ENCODE results near the gene MIER1.

MIER1 gene

DNA sequence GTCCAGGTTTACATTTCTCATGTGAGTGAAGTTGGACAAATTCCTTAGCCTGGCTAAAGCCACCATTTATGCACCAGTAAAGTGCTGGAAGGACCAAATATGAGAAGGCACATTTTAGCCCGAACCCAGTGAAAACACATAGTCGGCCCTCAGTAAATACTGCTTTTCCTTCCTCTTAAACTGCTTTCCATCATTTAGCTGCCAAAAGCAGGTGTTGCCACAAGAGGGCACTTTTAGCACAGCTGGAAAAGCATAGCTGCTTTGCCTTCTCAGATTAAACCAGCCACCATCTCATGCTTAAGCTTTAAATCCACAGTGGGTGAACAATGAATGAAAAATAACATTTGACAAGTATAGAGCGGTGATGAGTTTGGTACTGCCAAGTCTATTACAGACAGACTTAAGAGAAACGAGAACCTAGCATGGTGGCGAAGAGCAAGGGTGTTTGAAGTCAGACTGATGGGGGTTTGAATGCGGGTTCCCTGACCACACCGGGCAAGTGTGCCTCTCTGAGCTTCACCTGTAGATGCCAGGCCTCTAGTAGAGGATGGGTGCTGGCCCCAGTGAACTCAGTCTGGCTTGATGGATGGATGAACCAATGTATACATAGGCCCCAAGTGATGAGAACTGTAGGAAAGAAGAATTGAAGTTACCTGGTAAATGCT is 71.4 kb downstream of the MIER1 start:
- DNase-seq (ENCODE audit: low spot score), result peak; percentile 49
- no peaks in the 10 kb centered on the region for H3K27me3 Mint-ChIP-seq (ENCODE audit: low read depth)
- H3K4me1 Mint-ChIP-seq (ENCODE audit: low read depth), result peaks cover 12% of the 10 kb centered on the region
- H3K36me3 Mint-ChIP-seq (ENCODE audit: low read depth), result peaks cover 9% of the 10 kb centered on the region
- H3K4me3 Mint-ChIP-seq, result no peak overlapping the region
- no peaks in the 10 kb centered on the region for H3K9me3 Mint-ChIP-seq
- H3K27ac Mint-ChIP-seq, result no peak overlapping the region

- no peak for DNase-seq (ENCODE audit: low spot score)
- Mint-ChIP-seq H3K27ac (peak overlapping the region; percentile 51), H3K9me3 (no peaks in the 10 kb centered on the region), H3K4me3 (no peak overlapping the region), H3K4me1 (ENCODE audit: low read depth) (peaks cover 16% of the 10 kb centered on the region), H3K36me3 (ENCODE audit: low read depth) (peaks cover 22% of the 10 kb centered on the region), H3K27me3 (ENCODE audit: low read depth) (no peaks in the 10 kb centered on the region)
Measured at GRCh38 chr1:66998972-66999371, 74.2 kb downstream of the MIER1 start.

DNA sequence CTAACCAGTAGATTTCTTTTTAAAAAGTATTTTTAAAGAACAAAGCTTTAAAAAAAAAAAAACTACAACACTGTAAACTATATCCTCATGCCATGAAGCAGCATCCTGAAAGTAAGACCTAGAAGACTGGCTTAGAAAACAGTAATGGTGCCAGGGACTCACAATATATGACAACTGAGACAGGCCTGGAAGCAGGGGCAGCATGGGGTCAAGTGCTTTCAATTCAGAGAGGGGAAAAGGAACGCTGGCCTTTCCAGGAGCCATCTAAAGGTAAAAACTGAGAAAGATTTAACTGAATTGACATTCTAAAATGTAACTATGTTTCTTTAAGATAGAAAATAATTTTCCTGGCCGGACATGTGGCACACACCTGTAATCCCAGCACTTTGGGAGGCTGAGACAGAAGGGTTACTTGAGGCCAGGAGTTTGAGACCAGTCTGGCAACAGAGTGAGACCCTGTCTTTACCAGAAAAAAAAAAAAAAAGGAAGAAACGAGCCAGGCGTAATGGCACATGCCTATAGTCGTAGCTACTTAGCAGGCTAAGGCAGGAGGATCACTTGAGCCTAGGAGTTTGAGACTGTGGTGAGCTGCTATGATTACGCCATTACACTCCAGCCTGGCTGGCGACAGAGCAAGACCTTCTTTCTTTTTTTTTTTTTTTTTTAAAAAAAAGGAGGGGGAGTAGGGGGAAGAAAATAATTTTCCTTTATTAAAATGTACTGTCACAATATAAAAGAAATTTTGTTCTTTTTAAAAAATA is 75.0 kb downstream of the MIER1 start:
- Mint-ChIP-seq H3K4me3 (no peak overlapping the region), H3K27ac (no peak overlapping the region), H3K27me3 (ENCODE audit: low read depth) (no peaks in the 10 kb centered on the region), H3K36me3 (ENCODE audit: low read depth) (peaks cover 22% of the 10 kb centered on the region), H3K9me3 (no peaks in the 10 kb centered on the region), H3K4me1 (ENCODE audit: low read depth) (peaks cover 16% of the 10 kb centered on the region)
- no peak for DNase-seq (ENCODE audit: low spot score)

DNA sequence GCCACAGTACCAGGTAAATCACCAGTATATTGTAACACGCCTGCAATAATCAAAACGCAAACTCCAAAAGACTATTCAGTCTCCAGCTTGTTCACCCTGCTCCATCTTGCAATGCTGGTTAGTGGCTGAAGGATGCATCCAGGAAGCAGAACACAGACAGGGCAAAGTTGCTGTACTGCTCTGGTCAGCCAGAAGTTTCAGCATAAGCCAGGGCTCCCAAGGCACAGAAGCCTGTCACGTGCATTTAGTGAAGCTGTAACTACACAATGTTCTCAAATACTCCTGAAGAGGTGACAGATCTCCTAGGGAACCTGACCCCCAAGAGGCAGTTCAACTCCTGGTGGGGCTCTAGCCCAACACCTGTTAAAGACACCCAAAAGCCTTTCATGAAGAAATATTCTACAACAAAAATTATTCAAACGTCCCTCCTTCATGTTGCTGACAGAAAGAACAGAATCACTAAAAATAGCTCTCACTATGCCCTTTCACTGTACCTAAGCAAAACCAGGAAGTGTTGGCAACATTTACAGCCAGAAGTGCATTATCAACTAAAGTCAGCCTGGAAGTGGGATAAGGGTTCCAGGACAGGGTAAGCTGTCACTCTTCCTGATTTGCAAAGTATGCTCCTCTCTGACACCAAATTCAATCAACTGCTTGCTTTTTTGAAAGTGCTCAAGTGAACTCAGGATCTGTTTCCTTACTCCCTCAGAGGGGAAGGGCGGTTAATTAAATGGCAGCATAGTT is 77.1 kb downstream of the MIER1 start:
- no peaks in the 10 kb centered on the region for H3K27me3 Mint-ChIP-seq (ENCODE audit: low read depth)
- no peak overlapping the region for H3K4me3 Mint-ChIP-seq
- peaks cover 19% of the 10 kb centered on the region for H3K36me3 Mint-ChIP-seq (ENCODE audit: low read depth)
- peaks cover 12% of the 10 kb centered on the region for H3K4me1 Mint-ChIP-seq (ENCODE audit: low read depth)
- H3K9me3 Mint-ChIP-seq, result no peaks in the 10 kb centered on the region
- no peak for DNase-seq (ENCODE audit: low spot score)
- H3K27ac Mint-ChIP-seq, result no peak overlapping the region

GRCh38 chr1:67004176-67004575 is 79.4 kb downstream of the MIER1 start:
- Mint-ChIP-seq H3K9me3 (no peaks in the 10 kb centered on the region), H3K4me1 (ENCODE audit: low read depth) (peaks cover 6% of the 10 kb centered on the region), H3K36me3 (ENCODE audit: low read depth) (peaks cover 32% of the 10 kb centered on the region), H3K27me3 (ENCODE audit: low read depth) (no peaks in the 10 kb centered on the region), H3K4me3 (no peak overlapping the region), H3K27ac (no peak overlapping the region)
- DNase-seq (ENCODE audit: low spot score), result no peak

DNA sequence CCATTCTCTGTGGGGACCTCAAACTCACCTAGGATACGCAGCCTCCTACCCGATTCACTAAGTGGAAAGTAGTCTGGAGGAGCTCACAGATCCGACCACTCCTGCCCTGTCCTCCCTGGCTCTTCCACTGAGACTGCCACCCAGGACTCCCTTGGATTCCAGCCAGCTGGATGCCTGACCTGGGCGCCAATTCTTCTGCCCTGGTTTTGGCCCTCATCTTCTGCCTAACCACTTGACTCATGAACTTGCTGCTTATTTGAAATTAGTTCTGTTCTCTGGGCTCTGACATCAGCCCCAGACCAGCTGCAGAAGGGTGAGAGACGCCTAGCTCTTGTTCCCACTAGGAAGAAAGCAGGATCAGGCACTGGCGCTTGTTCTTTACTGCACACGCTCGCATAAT is 80.3 kb downstream of the MIER1 start:
- Mint-ChIP-seq H3K27ac (no peak overlapping the region), H3K27me3 (ENCODE audit: low read depth) (no peaks in the 10 kb centered on the region), H3K9me3 (no peaks in the 10 kb centered on the region), H3K4me1 (ENCODE audit: low read depth) (peaks cover 4% of the 10 kb centered on the region), H3K4me3 (no peak overlapping the region), H3K36me3 (ENCODE audit: low read depth) (peaks cover 41% of the 10 kb centered on the region)
- DNase-seq (ENCODE audit: low spot score), result no peak

- H3K27me3 Mint-ChIP-seq (ENCODE audit: low read depth), result no peaks in the 10 kb centered on the region
- no peak overlapping the region for H3K4me3 Mint-ChIP-seq
- peaks cover 4% of the 10 kb centered on the region for H3K4me1 Mint-ChIP-seq (ENCODE audit: low read depth)
- no peak for DNase-seq (ENCODE audit: low spot score)
- H3K9me3 Mint-ChIP-seq, result no peaks in the 10 kb centered on the region
- no peak overlapping the region for H3K27ac Mint-ChIP-seq
- H3K36me3 Mint-ChIP-seq (ENCODE audit: low read depth), result peaks cover 44% of the 10 kb centered on the region
Measured at GRCh38 chr1:67009792-67010191, 85.0 kb downstream of the MIER1 start.

DNA sequence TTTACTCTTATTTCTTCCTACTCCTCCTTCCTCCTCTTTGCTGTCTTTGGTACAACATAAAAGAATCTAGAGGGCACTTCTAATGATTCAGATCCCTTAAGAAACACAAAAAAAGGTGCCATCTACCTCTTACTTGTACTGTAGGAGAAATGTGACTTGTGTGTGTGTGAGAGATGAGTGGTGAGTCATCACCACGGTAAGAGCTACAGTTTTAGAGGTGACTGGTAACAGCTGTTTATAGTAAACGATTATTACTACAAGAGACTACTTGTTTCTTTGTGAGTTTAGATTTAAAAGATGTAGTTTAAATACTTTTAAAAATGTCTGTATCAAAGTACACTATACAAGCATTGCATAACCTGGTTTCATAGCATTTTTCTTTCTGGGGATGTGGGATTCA is 88.8 kb downstream of the MIER1 start:
- H3K9me3 Mint-ChIP-seq, result no peaks in the 10 kb centered on the region
- no peak overlapping the region for H3K4me3 Mint-ChIP-seq
- H3K27me3 Mint-ChIP-seq (ENCODE audit: low read depth), result no peaks in the 10 kb centered on the region
- no peak overlapping the region for H3K27ac Mint-ChIP-seq
- DNase-seq (ENCODE audit: low spot score), result no peak
- peaks cover 35% of the 10 kb centered on the region for H3K36me3 Mint-ChIP-seq (ENCODE audit: low read depth)
- H3K4me1 Mint-ChIP-seq (ENCODE audit: low read depth), result peaks cover 4% of the 10 kb centered on the region

DNA sequence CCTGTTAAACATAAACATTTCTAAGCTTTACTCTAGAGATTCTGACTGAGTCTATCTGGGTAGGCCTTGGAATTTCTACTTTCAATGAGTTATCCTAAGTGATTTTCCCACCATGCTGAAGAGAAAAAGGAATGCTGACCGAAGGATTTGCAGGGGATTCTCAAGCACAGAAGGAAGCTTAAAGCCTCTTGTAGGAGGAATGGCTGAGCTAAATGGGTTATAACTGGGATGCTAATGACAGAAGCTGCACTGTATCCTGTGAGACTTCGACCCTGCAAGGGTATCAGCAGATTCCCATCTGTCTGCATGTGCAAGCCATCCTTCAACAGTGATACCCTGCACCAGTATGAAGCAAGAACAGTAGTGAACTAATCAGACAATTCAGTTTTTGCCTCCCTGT is 93.8 kb downstream of the MIER1 start:
- peaks cover 32% of the 10 kb centered on the region for H3K36me3 Mint-ChIP-seq (ENCODE audit: low read depth)
- no peaks in the 10 kb centered on the region for H3K27me3 Mint-ChIP-seq (ENCODE audit: low read depth)
- no peak overlapping the region for H3K27ac Mint-ChIP-seq
- no peaks in the 10 kb centered on the region for H3K4me1 Mint-ChIP-seq (ENCODE audit: low read depth)
- no peaks in the 10 kb centered on the region for H3K9me3 Mint-ChIP-seq
- H3K4me3 Mint-ChIP-seq, result no peak overlapping the region
- DNase-seq (ENCODE audit: low spot score), result no peak

DNA sequence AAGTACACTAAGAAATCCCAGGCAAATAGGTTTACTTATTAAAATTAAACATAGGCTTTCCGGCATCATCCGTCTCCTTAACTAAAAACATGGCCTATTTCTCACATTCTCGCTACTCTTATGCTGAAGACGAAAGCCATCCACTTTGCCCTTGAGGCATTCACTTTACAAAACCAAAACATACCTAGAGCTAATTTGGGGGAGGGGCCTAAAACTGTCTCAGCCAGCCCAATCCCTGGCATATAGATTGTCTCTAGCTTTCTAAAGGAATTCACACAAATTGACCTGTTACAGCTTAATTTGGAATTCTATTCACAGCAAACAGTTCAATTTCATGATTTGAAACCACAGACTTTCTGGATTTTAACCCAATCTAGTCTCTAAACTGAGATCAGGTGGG is 94.3 kb downstream of the MIER1 start:
- H3K27ac Mint-ChIP-seq, result no peak overlapping the region
- H3K27me3 Mint-ChIP-seq (ENCODE audit: low read depth), result no peaks in the 10 kb centered on the region
- H3K9me3 Mint-ChIP-seq, result no peaks in the 10 kb centered on the region
- H3K36me3 Mint-ChIP-seq (ENCODE audit: low read depth), result peaks cover 29% of the 10 kb centered on the region
- no peak overlapping the region for H3K4me3 Mint-ChIP-seq
- DNase-seq (ENCODE audit: low spot score), result no peak
- no peaks in the 10 kb centered on the region for H3K4me1 Mint-ChIP-seq (ENCODE audit: low read depth)

DNA sequence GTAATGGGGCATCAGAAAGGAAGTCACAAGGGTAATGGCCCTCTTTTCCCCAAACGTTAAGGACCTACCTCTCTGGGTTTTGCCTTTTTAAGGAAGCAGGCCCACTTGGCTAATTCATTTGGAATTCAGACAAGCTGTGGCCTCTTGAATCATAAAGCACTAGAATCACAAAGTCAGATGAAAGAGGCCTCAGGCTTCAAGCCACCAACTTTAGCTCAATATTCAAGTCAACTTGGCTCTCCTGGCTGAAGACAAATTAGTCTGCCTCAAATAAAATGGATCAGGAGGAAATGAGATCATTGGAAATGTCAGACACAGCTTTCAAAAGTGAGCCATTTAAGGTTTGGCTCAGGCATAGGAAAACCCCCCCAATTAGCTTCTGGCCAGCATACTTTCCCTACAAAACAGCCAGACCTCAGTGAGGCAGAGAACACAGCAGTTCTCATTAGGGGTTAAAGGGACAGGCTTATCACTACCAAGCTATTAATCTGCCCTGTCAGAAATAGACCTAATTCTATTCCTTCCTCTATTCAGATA is 94.9 kb downstream of the MIER1 start:
- DNase-seq (ENCODE audit: low spot score), result no peak
- Mint-ChIP-seq H3K27ac (no peak overlapping the region), H3K4me3 (no peak overlapping the region), H3K9me3 (no peaks in the 10 kb centered on the region), H3K27me3 (ENCODE audit: low read depth) (no peaks in the 10 kb centered on the region), H3K36me3 (ENCODE audit: low read depth) (peaks cover 28% of the 10 kb centered on the region), H3K4me1 (ENCODE audit: low read depth) (no peaks in the 10 kb centered on the region)

DNA sequence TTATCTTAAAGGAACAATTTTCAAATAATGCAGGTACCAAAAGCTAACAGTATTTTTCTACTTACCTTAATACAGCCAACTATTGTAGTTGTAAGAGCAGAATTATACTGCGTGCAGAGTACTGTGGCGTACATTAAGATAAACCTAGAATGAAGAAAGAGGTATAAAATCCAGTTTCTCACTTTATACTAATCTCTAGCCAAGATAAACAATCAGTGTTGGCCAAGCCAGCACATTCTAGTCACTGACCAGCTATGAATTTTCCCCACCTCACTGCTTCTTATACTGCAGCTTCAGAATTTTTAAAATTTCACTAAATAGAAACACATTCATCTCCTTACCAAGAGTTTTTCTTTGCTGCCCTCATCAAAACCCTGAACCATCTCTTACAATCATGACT is 95.5 kb downstream of the MIER1 start:
- Mint-ChIP-seq H3K36me3 (ENCODE audit: low read depth) (peaks cover 32% of the 10 kb centered on the region), H3K4me3 (no peak overlapping the region), H3K9me3 (no peaks in the 10 kb centered on the region), H3K27ac (no peak overlapping the region), H3K4me1 (ENCODE audit: low read depth) (no peaks in the 10 kb centered on the region), H3K27me3 (ENCODE audit: low read depth) (no peaks in the 10 kb centered on the region)
- no peak for DNase-seq (ENCODE audit: low spot score)

GRCh38 chr1:67020765-67021164 is 96.0 kb downstream of the MIER1 start:
- Mint-ChIP-seq H3K27ac (no peak overlapping the region), H3K4me1 (ENCODE audit: low read depth) (no peaks in the 10 kb centered on the region), H3K36me3 (ENCODE audit: low read depth) (peaks cover 34% of the 10 kb centered on the region), H3K4me3 (no peak overlapping the region), H3K27me3 (ENCODE audit: low read depth) (no peaks in the 10 kb centered on the region), H3K9me3 (no peaks in the 10 kb centered on the region)
- DNase-seq (ENCODE audit: low spot score), result no peak

DNA sequence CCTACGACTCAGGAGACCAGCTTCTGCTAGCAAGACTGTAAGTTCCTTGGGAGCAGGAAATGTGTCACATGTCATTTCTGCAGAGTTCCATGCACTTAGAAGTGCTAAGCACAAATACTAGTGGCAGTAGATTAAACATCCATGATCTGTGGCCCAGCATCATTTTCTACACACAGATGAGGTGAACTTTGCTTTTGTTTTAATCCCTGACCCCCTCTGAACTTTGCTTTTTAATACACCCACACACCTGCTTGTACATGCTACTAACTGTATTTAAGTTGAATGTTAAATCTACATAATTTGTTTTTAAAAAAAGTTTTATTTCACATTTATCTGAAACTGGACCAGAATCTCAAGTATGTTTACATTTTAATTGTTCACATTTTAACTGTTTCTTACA is 104.7 kb downstream of the MIER1 start:
- H3K36me3 Mint-ChIP-seq (ENCODE audit: low read depth), result peaks cover 30% of the 10 kb centered on the region
- no peak overlapping the region for H3K4me3 Mint-ChIP-seq
- no peaks in the 10 kb centered on the region for H3K9me3 Mint-ChIP-seq
- no peaks in the 10 kb centered on the region for H3K27me3 Mint-ChIP-seq (ENCODE audit: low read depth)
- H3K27ac Mint-ChIP-seq, result no peak overlapping the region
- DNase-seq (ENCODE audit: low spot score), result no peak
- H3K4me1 Mint-ChIP-seq (ENCODE audit: low read depth), result peaks cover 3% of the 10 kb centered on the region
